Heart left ventricle (tissue), 13 donors: Measurements from ENCODE around the gene LRMDA.

ENCODE experiments used
- POLR2A ChIP-seq, 2 donors: fragments of 450-650 bp; IDR thresholded peaks; one replicate each; pipeline ENCODE4 v1.6.1; 2017; ENCODE audit warnings: antibody characterized with exemption in 2 of 2, mild to moderate bottlenecking in 2 of 2, moderate library complexity in 2 of 2
- TF ChIP-seq, protein P1 (sequence below), 12 donors: fragments of 200-600 bp; sonication (generic) in 4 of 12; IDR thresholded peaks; one replicate each; pipeline versions ENCODE4 v1.5.0 to v1.8.0; 2018 to 2022; ENCODE audit warnings: antibody characterized with exemption in 12 of 12, mild to moderate bottlenecking in 5 of 12
- donor health status: ischemic (EF 13 %, LVEDD 7.1; RV severe dilation, severe dysfunction).
- donor health status: DM: no; HTN: yes; CAD: no.
- donor health status: DM: no; HTN: no; CAD: no.
- donor health status: ischemic (EF 25% LVEDD 6.9; RV normal size, moderate dysfunction).
- donor health status: ischemic (EF 25% LVEDD 5.7; RV mildly dilated, moderate dysfunction).
- donor health status: ischemic (EF 35%, LVEDD 5.7; RV mildly dilated, moderate dysfunction).
- donor health status: nonischemic (EF 11% LVEDD 7.7; RV severe dilation, severe dysfunction).
- donor health status: DM: yes; HTN: yes; CAD: no.
- donor health status: PGD.
- donor health status: ischemic (EF 29% LVEDD 5.4; RV normal size, mild dysfunction).
- donor health status: nonischemic (EF 23%, LVEDD 6.1; RV moderate dilation, normal function).

DNA sequence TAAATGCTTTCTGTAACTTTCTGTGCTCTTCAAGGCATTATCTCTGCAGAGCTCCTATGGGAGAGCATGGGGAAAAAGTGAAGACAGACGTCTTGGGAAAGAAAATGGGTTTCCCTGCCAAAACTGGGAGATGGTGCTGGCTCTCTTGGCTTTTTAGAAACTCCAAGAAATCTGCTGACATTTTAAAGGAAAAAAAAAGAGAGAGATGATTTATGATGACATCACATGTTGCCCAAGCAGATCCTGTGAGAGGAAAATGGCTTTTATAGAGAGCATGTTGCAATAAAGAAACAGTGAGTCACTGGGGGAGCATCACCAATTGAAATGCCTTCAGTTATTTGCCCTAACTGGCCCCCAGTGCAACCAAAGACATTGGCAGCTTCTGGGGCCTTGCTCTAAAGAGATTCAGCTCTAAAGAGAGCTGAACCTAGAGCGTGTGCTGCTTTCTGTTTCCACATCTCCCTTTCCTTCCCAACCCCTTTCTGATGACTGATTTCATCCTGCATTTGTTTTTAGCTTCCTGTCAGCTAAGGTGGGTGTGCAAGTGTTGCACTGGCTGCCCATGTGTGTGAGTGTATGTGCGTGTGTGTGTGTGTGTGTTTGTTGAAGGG is 37.7 kb downstream of the LRMDA start:
- TF ChIP-seq, protein P1, sequence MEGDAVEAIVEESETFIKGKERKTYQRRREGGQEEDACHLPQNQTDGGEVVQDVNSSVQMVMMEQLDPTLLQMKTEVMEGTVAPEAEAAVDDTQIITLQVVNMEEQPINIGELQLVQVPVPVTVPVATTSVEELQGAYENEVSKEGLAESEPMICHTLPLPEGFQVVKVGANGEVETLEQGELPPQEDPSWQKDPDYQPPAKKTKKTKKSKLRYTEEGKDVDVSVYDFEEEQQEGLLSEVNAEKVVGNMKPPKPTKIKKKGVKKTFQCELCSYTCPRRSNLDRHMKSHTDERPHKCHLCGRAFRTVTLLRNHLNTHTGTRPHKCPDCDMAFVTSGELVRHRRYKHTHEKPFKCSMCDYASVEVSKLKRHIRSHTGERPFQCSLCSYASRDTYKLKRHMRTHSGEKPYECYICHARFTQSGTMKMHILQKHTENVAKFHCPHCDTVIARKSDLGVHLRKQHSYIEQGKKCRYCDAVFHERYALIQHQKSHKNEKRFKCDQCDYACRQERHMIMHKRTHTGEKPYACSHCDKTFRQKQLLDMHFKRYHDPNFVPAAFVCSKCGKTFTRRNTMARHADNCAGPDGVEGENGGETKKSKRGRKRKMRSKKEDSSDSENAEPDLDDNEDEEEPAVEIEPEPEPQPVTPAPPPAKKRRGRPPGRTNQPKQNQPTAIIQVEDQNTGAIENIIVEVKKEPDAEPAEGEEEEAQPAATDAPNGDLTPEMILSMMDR (IDR thresholded peaks at IDR 0.05), result no peak
- no peak for TF ChIP-seq POLR2A (IDR thresholded peaks at IDR 0.05)
